IPS DF 6.9 (cell line): Measurements from ENCODE around the gene CISD1.
"Not testable (repeated sequence)": the region's sequence is repeated elsewhere in the genome, so short reads cannot be mapped to it uniquely, and the experiment has no call there.

Source experiments
- DNase-seq: peaks from one replicate; pipeline ENCODE4 v3.0.0-alpha.2; 2013; ENCODE audit warnings: low read depth, low spot score
- H3K27ac ChIP-seq: one replicate; pipeline ENCODE4 v1.5.1; 2013; ENCODE audit warnings: low read length, control low read depth
- H3K27me3 ChIP-seq: 2 replicates; pipeline ENCODE4 v1.6.1; 2013; ENCODE audit warnings: mild to moderate bottlenecking, low read length; ENCODE audit not compliant: control insufficient read depth, insufficient read depth
- H3K36me3 ChIP-seq: 2 replicates; pipeline ENCODE4 v1.6.1; 2013; ENCODE audit warnings: low read length; ENCODE audit not compliant: control insufficient read depth, insufficient read depth
- H3K4me1 ChIP-seq: 2 replicates; pipeline ENCODE4 v1.6.1; 2013; ENCODE audit warnings: low read length; ENCODE audit not compliant: control insufficient read depth, insufficient read depth
- H3K4me3 ChIP-seq: 2 replicates; pipeline ENCODE4 v1.5.1; 2013; ENCODE audit warnings: mild to moderate bottlenecking, low read length
- H3K9me3 ChIP-seq: 2 replicates; pipeline ENCODE4 v1.6.1; 2013; ENCODE audit warnings: low read length, inconsistent platforms; ENCODE audit not compliant: control insufficient read depth, insufficient read depth
- WGBS: extraction: QIAGEN DNeasy Blood & Tissue Kit; methylation state at CpG from one replicate; pipeline ENCODE4 v1.1.7; 2013; ENCODE audit warnings: mixed read lengths, missing lambda C conversion rate; ENCODE audit not compliant: insufficient read length, insufficient coverage; 5-methylcytosine and 5-hydroxymethylcytosine counted together

The CISD1 gene

DNA sequence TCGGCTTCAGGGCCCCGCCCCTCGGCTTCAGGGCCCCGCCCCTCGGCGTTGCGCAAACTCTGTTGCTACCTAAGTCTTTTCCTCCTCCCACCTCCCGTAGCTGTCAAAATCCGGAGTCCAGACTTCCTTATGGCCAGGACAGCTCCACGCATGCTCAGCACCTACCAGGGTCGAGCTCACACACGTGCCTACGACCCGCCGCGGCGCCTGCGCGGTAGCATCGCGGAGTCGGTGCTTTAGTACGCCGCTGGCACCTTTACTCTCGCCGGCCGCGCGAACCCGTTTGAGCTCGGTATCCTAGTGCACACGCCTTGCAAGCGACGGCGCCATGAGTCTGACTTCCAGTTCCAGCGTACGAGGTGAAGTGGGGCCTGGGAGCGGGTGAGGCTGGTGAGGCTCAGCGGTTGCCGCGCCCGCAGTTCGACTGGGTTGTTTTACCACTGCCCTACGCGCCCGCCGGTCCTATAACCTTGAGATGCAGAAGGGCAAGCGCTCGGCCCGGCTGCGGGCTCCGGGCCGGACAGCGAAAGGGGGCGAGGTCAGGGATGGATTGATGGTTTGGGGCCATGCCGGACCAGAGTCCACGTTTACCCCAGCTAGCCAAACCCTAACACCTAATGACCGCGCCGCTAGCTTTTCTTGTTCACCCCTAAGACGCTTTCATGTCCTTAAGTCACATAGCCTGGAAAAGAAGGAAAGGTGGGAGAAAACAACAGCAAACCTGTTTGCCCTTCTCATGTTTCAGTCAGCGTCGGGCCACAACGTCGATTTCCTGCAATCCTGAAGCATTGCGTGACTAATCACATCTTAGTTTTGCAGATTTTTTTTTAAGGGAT is at the start of gene CISD1:
Gene CISD1, plus strand, starts transcription at position 217 of the 836 bp plus-strand sequence. Its CDS starts 112 bp downstream, at position 329.
- Histone ChIP-seq H3K4me1 (no peaks in the 10 kb centered on the region), H3K27ac (no peak within 1 kb of the TSS), H3K9me3 (no peaks in the 10 kb centered on the region), H3K27me3 (no peaks in the 10 kb centered on the region), H3K36me3 (no peaks in the 10 kb centered on the region), H3K4me3 (peak within 1 kb of the TSS; percentile 92; the same call in 1 of the 2 replicates)
- peak; percentile 100 for DNase-seq
- no CpG with 5 or more reads among the region's 66 CpGs for WGBS

DNA sequence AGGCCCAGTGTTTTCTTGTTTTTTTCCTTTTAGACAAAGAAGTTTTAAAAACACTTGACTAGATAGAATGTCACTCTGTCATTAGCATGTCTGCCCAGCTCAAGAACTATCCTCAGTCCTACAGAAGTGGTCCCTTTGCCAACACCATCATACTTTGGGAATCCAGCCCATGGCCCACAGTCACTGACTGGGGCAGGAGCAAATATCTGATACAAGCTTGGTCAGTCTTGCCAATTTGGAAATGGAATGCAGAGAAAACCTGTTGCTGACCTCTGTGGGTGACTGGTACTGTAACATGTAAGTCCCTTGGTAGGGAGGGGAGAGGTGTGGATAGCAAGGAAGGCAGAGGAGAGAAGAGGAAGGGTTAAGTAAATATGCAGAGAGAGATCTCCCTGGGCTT is 49.1 kb upstream of the CISD1 start:
- H3K9me3 ChIP-seq, result no peaks in the 10 kb centered on the region

DNA sequence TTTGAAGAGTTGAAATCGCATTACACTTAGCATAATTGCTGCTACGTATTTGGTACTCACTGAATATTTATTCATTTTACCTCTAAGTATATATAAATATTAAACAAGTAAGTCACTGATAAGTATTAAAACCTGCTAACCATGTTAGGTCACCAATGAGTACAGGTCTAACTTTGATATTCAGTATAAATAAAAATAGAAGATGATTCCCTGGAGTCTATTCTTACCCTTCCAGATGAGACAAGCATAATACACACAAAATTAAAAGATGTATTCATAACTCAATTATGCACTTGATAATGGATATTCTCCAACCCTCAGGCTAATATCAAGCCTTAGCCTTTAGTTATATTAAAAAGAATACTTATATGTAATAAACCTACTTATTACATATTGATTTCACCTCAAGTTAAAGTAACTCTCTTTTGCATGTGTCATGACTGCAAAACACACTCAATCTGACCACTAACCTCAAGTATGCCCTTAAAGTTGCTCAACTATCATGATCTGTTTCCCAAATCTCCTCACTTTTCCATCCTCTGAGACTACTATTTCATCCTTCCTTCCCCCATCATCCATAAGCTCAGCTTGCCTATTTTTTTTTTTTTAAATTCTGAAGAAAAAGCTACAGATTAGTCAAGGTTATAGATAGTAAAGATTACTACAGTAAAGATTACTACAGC is 48.1 kb upstream of the CISD1 start:
- Histone ChIP-seq H3K27me3 (no peaks in the 10 kb centered on the region), H3K4me3 (no peak overlapping the region), H3K27ac (no peak overlapping the region), H3K36me3 (no peaks in the 10 kb centered on the region), H3K9me3 (no peaks in the 10 kb centered on the region), H3K4me1 (no peaks in the 10 kb centered on the region)
- no peak for DNase-seq
- WGBS, result no CpG with 5 or more reads among the region's 2 CpGs

More for the DNA sequence above, 49.1 kb upstream of the CISD1 start:
- Histone ChIP-seq H3K27me3 (no peaks in the 10 kb centered on the region), H3K36me3 (no peaks in the 10 kb centered on the region), H3K27ac (no peak overlapping the region), H3K4me1 (no peaks in the 10 kb centered on the region), H3K4me3 (no peak overlapping the region)
- no peak for DNase-seq

DNA sequence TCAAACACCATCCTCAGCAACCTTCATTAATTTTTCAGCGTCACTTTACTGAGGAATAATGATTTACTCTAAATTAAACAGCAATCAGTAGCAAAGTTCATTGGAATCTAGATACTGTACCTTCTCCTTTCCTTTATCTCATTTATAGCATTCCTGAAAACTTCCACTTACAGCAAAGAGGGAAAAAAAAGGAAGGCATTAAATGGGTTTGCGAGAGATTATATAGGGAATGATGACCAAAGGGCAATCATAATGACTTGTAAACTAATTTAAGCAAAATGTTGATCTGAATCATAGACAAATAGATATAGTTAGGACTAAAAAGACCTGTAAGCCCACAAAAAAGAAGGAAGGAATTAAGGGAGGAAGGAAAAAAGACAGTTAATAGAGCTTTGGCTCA is 43.3 kb upstream of the CISD1 start:
- H3K4me3 ChIP-seq, result no peak overlapping the region
- no peak overlapping the region for H3K27ac ChIP-seq
- H3K4me1 ChIP-seq, result no peaks in the 10 kb centered on the region
- H3K27me3 ChIP-seq, result no peaks in the 10 kb centered on the region
- DNase-seq, result no peak
- no CpG with 5 or more reads among the region's 2 CpGs for WGBS
- H3K36me3 ChIP-seq, result no peaks in the 10 kb centered on the region
- no peaks in the 10 kb centered on the region for H3K9me3 ChIP-seq

DNA sequence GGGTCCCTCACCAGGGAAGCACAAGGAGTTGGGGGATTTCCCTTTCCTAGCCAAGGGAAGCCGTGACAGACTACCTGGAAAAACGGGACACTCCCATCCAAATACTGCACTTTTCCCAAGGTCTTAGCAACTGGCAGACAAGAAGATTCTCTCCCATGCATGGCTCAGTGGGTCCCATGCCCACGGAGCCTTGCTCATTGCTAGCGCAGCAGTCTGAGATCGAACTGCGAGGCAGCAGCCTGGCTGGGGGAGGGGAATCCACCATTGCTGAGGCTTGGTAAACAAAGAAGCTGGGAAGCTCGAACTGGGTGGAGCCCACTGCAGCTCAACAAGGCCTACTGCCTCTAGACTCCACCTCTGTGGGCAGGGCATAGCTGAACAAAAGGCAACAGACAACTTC is 39.1 kb upstream of the CISD1 start:
- not testable (repeated sequence) for H3K9me3 ChIP-seq

DNA sequence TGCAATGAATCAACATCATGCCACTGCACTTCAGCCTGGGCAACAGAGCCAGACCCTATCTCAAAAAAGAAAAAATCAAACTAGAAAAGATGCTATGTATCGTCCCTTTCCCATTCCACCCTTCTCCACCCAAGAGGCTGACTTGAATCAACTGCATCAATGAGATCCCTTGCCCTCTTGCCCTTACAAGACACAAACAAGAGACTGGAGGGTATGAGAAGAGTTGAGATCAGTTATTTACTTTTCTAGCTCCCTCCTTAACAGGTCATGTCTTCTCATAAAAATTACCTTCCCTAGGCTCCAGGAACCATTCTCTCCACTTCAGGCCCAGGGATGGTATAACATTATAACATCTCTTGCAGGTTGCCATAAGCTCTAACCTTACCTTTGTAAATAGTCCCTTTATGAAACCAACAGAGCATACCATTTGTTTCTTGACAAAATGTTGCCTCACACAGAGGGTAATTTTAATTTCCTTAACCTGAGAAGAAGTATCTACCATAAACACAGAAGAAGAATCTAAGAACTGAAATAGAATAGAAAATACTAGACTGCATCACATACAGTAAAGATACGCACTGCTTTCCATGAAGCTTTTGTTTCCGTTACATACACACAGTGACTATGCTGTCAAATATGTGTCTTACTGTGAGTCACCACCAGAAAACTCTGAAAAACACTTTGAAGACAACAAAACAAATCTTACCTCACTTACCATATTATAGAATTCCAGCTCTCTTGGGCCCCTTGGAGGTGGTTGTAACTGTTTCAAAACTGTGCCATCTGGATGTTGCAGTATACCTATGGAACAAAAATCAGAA is 31.7 kb upstream of the CISD1 start:
- Histone ChIP-seq H3K27me3 (no peaks in the 10 kb centered on the region), H3K27ac (no peak overlapping the region), H3K36me3 (no peaks in the 10 kb centered on the region), H3K9me3 (no peaks in the 10 kb centered on the region), H3K4me1 (peaks cover 2% of the 10 kb centered on the region; the same call in 1 of the 2 replicates), H3K4me3 (no peak overlapping the region)
- DNase-seq, result no peak
- no CpG with 5 or more reads among the region's 3 CpGs for WGBS

More for the DNA sequence above, 39.1 kb upstream of the CISD1 start:
- not testable (repeated sequence) for H3K4me3 ChIP-seq, H3K27me3 ChIP-seq, H3K27ac ChIP-seq, H3K36me3 ChIP-seq, H3K4me1 ChIP-seq, DNase-seq
- WGBS, result no CpG with 5 or more reads among the region's 7 CpGs

DNA sequence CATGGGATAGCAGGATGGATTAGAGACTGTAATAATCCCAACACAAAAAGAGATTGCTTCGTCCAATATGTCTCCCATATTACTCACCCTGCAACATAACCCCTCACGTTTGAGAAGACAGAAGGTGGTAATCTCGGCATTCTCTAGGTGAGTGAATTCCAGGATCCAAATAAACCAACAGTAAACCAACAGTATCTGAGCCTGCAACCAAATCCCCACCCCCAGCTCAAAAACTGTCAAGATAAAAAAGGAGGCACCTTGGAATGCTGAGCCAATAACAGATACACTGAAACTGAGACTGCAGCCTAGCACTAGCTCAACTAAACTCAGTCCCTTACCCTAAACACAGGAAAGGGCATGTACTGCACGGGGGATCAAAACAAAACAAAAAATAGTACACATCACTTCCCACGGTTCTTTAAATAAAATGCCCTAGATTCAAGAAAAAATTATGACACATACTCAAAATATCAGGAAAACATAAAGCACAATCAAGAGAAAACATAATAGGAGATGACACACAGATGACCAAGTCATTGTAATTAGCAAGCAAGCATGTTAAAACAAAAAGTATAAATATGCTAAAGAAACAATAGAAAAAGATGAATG is 29.3 kb upstream of the CISD1 start:
- DNase-seq, result no peak
- Histone ChIP-seq H3K36me3 (no peaks in the 10 kb centered on the region), H3K4me1 (peaks cover 2% of the 10 kb centered on the region; the same call in 1 of the 2 replicates), H3K9me3 (no peaks in the 10 kb centered on the region), H3K27ac (no peak overlapping the region), H3K4me3 (no peak overlapping the region), H3K27me3 (no peaks in the 10 kb centered on the region)
- WGBS, result no CpG with 5 or more reads among the region's 5 CpGs

DNA sequence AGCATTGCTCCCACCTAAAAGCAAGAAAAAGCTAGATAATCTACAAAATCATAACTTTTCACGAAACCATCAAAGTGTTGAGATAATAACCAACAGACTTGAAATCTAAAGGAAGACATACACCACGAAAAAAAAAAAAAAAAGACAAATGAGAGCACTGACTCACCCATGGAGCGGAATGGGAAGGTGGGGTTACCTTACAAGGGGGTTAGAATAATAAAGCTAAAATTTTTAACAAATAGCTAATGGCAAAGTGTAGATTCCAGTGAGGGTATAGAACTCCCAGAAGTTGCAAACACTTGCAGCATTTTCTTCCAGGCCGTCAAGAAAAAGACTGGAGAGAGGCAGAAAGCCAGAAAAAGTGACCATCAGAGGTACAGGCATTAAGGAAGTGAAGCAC is 28.4 kb upstream of the CISD1 start:
- DNase-seq, result no peak
- no peaks in the 10 kb centered on the region for H3K9me3 ChIP-seq
- H3K4me3 ChIP-seq, result no peak overlapping the region
- H3K4me1 ChIP-seq, result peaks cover 2% of the 10 kb centered on the region; the same call in 1 of the 2 replicates
- no peaks in the 10 kb centered on the region for H3K36me3 ChIP-seq
- WGBS, result no CpG with 5 or more reads among the region's 4 CpGs
- no peak overlapping the region for H3K27ac ChIP-seq
- no peaks in the 10 kb centered on the region for H3K27me3 ChIP-seq

DNA sequence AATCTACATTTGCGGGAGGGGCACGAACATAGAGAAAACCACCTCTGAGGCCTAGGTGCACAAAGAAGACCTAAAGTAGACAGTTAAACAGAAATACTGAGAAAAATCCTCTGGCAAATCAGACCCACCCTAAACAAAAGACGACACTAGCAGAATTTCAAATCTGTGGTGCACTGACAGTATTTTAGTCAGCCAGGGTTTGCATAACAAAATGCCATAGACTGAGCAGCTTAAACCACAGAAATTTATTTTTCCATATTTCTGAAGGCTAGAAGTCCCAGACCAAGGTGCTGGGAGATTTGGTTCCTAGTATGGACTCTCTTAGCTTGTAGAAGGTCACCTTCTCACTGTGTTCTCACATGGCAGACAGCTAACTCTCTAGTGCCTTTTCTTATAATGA is 27.6 kb upstream of the CISD1 start:
- no peak overlapping the region for H3K27ac ChIP-seq
- DNase-seq, result no peak
- no CpG with 5 or more reads among the region's 3 CpGs for WGBS

DNA sequence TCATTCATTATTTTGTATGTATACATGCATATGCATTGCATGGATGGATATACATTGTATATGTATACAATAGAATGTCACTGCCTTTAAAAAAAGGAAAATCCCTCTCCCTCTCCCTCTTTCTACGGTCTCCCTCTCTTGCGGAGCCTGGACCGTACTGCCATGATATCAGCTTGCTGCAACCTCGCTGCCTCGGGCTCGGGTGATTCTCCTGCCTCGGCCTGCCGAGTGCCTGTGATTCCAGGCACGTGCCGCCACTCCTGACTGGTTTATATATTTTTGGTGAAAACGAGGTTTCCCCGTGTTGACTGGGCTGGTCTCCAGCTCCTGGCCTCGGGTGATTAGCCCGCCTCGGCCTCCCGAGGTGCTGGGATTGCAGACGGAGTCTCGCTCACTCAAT is 25.7 kb upstream of the CISD1 start:
- no CpG with 5 or more reads among the region's 18 CpGs for WGBS
- H3K4me1 ChIP-seq, result peaks cover 2% of the 10 kb centered on the region; the same call in 1 of the 2 replicates
- DNase-seq, result no peak
- no peaks in the 10 kb centered on the region for H3K27me3 ChIP-seq
- H3K36me3 ChIP-seq, result no peaks in the 10 kb centered on the region
- H3K9me3 ChIP-seq, result no peaks in the 10 kb centered on the region
- no peak overlapping the region for H3K4me3 ChIP-seq
- no peak overlapping the region for H3K27ac ChIP-seq

More for the DNA sequence above, 27.6 kb upstream of the CISD1 start:
- Histone ChIP-seq H3K36me3 (no peaks in the 10 kb centered on the region), H3K4me1 (peaks cover 2% of the 10 kb centered on the region; the same call in 1 of the 2 replicates), H3K27me3 (no peaks in the 10 kb centered on the region), H3K4me3 (no peak overlapping the region), H3K9me3 (no peaks in the 10 kb centered on the region)
